ENCODE measurements around the gene WDR31. TPM values are rescaled to one million over a fixed set of nuclear protein-coding genes. Genes with fewer than 3 reads are reported as not detected.

WDR31 gene
- 0.81 and 0.98 TPM in 2 replicates for total RNA-seq

DNA sequence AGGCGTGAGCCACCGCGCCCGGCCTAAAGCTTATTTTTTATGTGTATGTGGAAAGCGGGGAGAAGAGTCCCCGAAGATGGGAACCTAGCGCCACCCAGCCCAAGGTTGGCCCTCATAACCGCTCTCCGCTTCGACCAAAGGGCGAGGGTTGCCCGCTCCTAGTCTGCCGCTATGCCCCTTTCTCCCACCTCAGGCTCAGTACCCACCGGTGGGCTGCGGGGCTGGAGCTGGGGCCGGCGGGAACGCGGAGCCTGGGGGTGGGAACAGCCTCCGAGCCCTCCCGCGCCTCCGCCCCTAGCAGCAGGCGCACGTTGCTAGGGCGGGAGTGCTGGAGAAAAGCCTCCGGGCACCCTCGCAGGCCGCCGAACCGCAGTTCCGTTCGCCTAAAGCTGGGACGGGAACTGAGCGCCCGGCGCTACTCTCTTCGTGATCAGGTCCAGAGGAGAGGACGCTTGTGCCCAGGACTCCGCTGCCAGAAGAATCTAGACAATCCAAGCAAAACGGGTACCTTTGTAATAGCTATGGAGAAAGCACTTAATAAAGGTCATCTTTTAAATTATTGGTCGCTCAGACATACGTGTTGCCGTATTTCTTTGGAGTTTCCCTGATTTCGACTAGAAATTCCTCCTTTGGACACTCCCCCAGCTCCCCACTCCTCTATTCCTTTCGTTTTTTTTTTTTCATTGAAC lies at the start of gene WDR31:
Gene WDR31 (minus strand): TSS at position 265 of the 689 bp plus-strand sequence. CDS start 8,253 bp downstream, outside the sequence.

DNA sequence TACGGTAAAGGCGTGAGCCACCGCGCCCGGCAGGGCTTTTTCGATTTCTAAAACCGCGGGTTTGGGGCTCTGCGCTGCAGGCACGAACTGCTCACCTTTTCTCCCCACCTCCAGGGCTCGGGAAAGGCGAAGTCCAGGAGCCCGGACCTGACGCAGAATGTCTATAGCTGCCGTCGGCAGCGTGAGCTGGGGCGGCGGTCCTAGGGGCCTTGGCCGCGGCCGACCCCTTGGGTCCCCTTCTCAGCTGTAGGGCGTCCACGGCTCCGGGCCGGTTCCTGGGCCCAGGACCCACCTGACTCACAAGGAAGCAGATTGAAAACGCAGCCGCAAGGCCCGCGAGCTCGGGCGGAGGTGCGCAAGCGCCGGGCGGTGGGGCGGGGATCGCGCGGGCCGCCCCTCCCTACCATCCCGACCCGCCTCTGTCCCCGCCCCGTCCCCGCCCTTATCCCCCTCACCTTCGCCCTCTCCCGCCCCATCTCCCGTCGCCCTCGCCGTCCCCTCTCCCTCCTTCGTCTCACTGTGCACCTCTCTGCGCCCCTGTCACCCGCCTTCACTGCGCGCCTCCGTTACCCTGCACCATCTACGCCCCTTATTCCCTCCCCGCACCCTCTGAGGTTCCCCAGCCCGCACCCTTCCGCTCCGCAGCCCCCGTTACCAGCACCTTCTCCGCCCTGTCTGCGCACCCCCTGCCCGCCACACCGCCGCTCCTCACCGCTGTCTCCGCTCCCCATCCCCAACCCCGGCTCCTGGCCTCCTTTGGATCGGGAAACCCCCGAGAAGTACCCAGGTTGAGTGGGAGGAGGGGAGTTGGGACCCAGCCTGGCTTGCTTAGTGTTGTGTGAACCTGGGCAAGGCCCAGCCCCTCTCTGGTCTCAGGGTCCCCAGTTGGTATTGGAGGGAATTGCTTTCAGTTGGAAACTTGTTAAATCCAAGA lies 36.8 kb upstream of the WDR31 start, which contains the start of gene HDHD3:
Gene HDHD3 (minus strand): TSS at position 353 of the 934 bp plus-strand sequence. CDS start 2,632 bp downstream, outside the sequence.

DNA sequence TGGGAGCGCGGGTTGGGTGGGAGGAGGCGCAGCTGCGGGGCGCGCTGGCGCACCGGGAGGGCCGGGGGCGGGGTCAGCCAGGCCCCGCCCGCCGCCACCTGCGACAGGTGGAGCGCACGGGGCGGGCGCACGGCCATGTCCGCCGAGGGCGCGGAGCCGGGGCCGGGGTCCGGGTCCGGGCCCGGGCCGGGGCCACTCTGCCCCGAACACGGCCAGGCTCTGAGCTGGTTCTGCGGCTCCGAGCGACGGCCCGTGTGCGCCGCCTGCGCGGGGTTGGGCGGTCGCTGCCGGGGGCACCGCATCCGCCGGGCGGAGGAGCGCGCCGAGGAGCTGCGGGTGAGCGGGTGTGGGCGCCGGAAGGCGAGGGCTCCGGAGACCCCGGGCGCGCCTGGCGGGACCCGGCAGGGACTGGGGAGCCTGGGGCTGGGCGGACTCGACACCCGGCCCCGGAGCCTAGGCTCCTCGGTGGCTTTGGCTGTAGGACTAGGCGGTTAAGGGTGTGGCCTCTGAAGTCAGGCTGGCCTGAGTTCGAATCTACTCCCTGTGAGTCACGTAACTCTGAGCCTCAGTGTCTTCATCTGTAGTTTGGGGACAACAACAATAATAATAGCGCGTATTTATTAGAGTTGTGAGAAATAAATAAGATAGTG lies 9.5 kb upstream of the WDR31 start, which contains the start of gene BSPRY:
Gene BSPRY (plus strand): TSS at position 97 of the 650 bp plus-strand sequence. CDS start 39 bp downstream, at position 136.

DNA sequence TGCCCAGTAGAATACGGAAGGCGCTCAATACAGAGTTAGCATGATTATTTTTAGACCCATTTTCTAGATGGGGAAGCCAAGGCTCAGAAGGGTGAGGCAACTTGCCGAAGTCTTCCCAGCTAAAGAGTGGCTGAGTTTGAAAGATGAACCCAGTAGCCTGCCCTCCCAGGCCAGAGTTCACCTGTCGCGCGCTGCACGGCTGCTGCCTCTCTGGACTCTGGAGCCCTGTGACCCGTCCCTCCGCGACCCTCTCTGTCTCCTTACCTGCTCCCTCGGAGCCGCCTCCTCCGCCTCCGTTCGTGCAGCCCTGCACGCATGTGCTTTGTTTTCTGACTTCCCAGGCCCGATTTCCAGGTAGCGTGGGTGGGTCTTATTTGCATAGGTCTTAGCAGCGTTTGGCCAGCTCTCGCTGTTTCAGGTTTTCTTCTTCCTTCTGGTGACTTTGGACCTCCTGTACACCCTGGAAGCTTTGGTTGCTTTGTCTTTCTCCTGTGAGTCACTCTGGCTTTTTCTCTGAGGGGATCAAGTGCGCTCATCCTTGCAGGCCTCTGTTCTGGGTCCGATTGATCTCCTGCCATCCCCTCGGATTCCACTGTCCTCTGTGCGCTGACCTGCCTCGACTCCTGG lies 37.2 kb downstream of the WDR31 start, which contains the start of gene RNF183:
Gene RNF183 (minus strand): TSS at position 585 of the 627 bp plus-strand sequence. CDS start 5,192 bp downstream, outside the sequence.

DNA sequence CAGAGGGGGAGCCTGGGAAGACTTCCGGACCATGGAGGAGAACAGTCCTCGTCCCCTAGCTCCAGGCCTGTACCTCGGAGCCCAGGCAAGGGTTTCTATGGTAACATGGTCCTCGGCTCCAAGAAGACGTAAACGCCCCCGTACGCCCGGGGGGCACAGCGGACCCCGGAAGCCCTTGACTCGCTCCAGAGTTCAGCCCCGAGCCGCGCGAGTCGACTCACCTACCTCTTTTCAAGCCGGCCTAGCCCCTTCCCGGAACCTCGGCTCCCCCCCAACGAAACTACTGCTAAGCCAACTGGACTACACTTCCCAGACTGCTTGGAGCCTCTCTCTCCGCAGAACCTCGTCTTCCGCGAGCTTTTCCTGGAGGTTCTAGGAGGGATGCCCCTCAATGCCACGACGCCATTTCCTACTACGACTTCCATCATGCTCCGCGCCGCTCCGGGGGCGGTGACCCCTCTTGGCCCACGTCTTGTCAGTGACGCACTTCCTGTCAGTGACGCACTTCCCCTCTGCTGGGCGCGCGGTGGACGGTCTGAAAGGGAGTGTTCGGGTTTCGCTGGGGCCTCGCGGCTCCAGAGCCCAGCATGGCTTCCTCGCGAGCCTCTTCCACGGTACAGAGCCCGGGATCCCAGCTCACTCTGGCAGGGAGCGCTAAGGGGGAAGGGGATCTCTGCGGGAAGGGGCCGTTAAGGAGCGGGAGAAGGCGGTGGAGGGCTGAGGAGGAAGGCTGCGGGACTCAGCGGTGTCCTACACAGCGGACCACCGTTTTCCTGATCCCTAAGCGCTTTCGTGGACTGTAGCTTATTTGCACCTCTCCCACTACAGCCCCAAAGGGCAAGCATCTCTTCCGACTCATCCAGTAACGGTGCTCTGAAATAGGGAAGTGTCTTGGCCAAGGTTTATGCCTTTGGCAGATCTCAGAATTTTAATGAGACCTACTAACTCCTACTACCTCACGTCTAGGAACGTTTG lies 64.6 kb downstream of the WDR31 start, which contains the start of the genes CDC26 and PRPF4:
Gene CDC26 (minus strand): TSS at position 416 of the 975 bp plus-strand sequence. CDS start 3,065 bp downstream, outside the sequence.
Gene PRPF4 (plus strand): TSS at position 502 of the 975 bp plus-strand sequence. CDS start 86 bp downstream, at position 588.

Other genes starting within 250 kb of the WDR31 start
- gene SLC31A2, start 189.3 kb downstream of the WDR31 start, total RNA-seq: 3.0 and 3.7 TPM in 2 replicates
- gene FKBP15, start 119.0 kb downstream of the WDR31 start, total RNA-seq: 14.3 and 17.8 TPM in 2 replicates
- 19.0 and 20.5 TPM in 2 replicates for gene SLC31A1, start 118.7 kb downstream of the WDR31 start, total RNA-seq
- gene CDC26, start 64.7 kb downstream of the WDR31 start, total RNA-seq: 34.8 and 38.0 TPM in 2 replicates
- 16.5 and 19.2 TPM in 2 replicates for gene PRPF4, start 64.6 kb downstream of the WDR31 start, total RNA-seq
- not detected in 2 replicates for gene RNF183, start 36.9 kb downstream of the WDR31 start, total RNA-seq
- not detected in 2 replicates for gene BSPRY, start 9.3 kb upstream of the WDR31 start, total RNA-seq
- 9.6 and 10.0 TPM in 2 replicates for gene HDHD3, start 36.7 kb upstream of the WDR31 start, total RNA-seq
- 21.7 and 25.5 TPM in 2 replicates for gene ALAD, start 61.0 kb upstream of the WDR31 start, total RNA-seq
- 13.5 and 19.0 TPM in 2 replicates for gene POLE3, start 70.4 kb upstream of the WDR31 start, total RNA-seq
- 0.24 and 0.44 TPM in 2 replicates for gene C9orf43, start 70.5 kb upstream of the WDR31 start, total RNA-seq
- gene RGS3, start 123.5 kb upstream of the WDR31 start, total RNA-seq: 15.5 and 27.3 TPM in 2 replicates